HG03521 (cell line): ENCODE results near the gene GRIN3A.
A peak's percentile ranks its signal among the peaks of the same experiment; 100 is the strongest.

Experiments
- ATAC-seq: cut with Tn5 transposase; IDR thresholded peaks from one replicate; pipeline ENCODE4 v1.9.1; 2021; ENCODE audit warnings: mild to moderate bottlenecking, moderate library complexity; ENCODE audit not compliant: unreplicated experiment

Gene GRIN3A

GRCh38 chr9:101533334-101534204 is 204.9 kb downstream of the GRIN3A start, which contains the start of gene RNF20:
Gene RNF20, plus strand, starts transcription at chr9:101533853. Its CDS starts 1,571 bp downstream, at chr9:101535424.
- ATAC-seq = peak; percentile 96

GRCh38 chr9:101530076-101530711 is 208.3 kb downstream of the GRIN3A start:
- peak; percentile 40 for ATAC-seq

- ATAC-seq = no peak
These were observed 210.4 kb downstream of the GRIN3A start for GRCh38 chr9:101528015-101528414.

GRCh38 chr9:101527066-101527465 is 211.4 kb downstream of the GRIN3A start:
- ATAC-seq = no peak

GRCh38 chr9:101524371-101524770 is 214.1 kb downstream of the GRIN3A start:
- ATAC-seq = no peak
